SK-N-SH (cell line): ENCODE data around the gene HSPD1. TPM values are rescaled to one million over a fixed set of nuclear protein-coding genes. Genes with fewer than 3 reads are reported as not detected.

Experiments used
- CTCF ChIA-PET: fragments of 300-600, 350-600 bp; formaldehyde crosslinking; extraction: SDS; loops from one replicate; lab custom pipeline; 2021; lab: Yijun Ruan, JAX
- POLR2A ChIA-PET: fragments of 350-600 bp; sonication (Branson Sonifier 250); formaldehyde crosslinking; extraction: SDS; loops from one replicate; lab custom pipeline; 2020; ENCODE audit warnings: antibody characterized with exemption, inconsistent platforms; lab: Yijun Ruan, JAX
- DNase-seq: peaks from one replicate; pipeline ENCODE4 v3.0.0; 2012
- H2AFZ ChIP-seq: fragments of 200-600 bp; sonication (generic); 2 replicates; pipeline ENCODE4 v1.8.1; 2016; ENCODE audit warnings: antibody characterized with exemption, mild to moderate bottlenecking, low read depth
- H3F3A ChIP-seq: fragments of 200-600 bp; sonication (generic); replicated peaks from 2 replicates; pipeline ENCODE3; 2016; ENCODE audit warnings: antibody characterized with exemption, mild to moderate bottlenecking; ENCODE audit not compliant: insufficient read depth
- H3K27ac ChIP-seq, 2 experiments: fragments of 200-500 bp in 1 of 2; fragments of 200-600 bp in 1 of 2; sonication (Bioruptor generic) in 1 of 2; sonication (generic), shearing (Covaris generic) in 1 of 2; 2 replicates each; pipeline versions ENCODE4 v1.5.1 to v1.6.1; 2014 to 2016; ENCODE audit warnings: low read depth in 2 of 2, inconsistent platforms in 1 of 2, low read length in 1 of 2, mild to moderate bottlenecking in 1 of 2, mixed read lengths in 1 of 2
- H3K27me3 ChIP-seq: fragments of 200-600 bp; sonication (generic), shearing (Covaris generic); 2 replicates; pipeline ENCODE4 v1.6.1; 2016; ENCODE audit warnings: mixed run types; ENCODE audit not compliant: insufficient read depth
- H3K36me3 ChIP-seq, 2 experiments: fragments of 200-500 bp in 1 of 2; fragments of 200-600 bp in 1 of 2; sonication (Bioruptor generic) in 1 of 2; sonication (generic) in 1 of 2; replicated peaks in 1 of 2; 2 replicates each; pipeline versions ENCODE3 to v1.5.1; 2014 to 2016; ENCODE audit warnings: low read length in 1 of 2, mild to moderate bottlenecking in 1 of 2; ENCODE audit not compliant: insufficient read depth in 2 of 2, control insufficient read depth in 1 of 2
- H3K4me1 ChIP-seq, 2 experiments: fragments of 200-500 bp in 1 of 2; fragments of 200-600 bp in 1 of 2; sonication (Bioruptor generic) in 1 of 2; sonication (generic), shearing (Covaris generic) in 1 of 2; 2 replicates each; pipeline versions ENCODE4 v1.5.1 to v1.6.1; 2014 to 2016; ENCODE audit warnings: low read depth in 1 of 2, low read length in 1 of 2, mixed run types in 1 of 2; ENCODE audit not compliant: insufficient read depth in 2 of 2, control insufficient read depth in 1 of 2
- H3K4me2 ChIP-seq: fragments of 200-600 bp; sonication (generic), shearing (Covaris generic); 2 replicates; pipeline ENCODE4 v1.6.1; 2017; ENCODE audit warnings: mixed run types
- H3K4me3 ChIP-seq, 2 experiments: fragments of 200-500 bp in 1 of 2; fragments of 200-600 bp in 1 of 2; sonication (Bioruptor generic) in 1 of 2; sonication (generic), shearing (Covaris generic) in 1 of 2; 2 replicates each; pipeline versions ENCODE4 v1.5.1 to v1.8.1; 2014 to 2016; ENCODE audit warnings: low read depth in 2 of 2, inconsistent platforms in 1 of 2, low read length in 1 of 2, mild to moderate bottlenecking in 1 of 2, mixed read lengths in 1 of 2, moderate library complexity in 1 of 2
- H3K79me2 ChIP-seq: fragments of 200-600 bp; sonication (generic); 2 replicates; pipeline ENCODE4 v1.8.1; 2017; ENCODE audit warnings: mild to moderate bottlenecking; ENCODE audit not compliant: insufficient read depth
- H3K9ac ChIP-seq: fragments of 200-600 bp; sonication (generic); 2 replicates; pipeline ENCODE4 v1.6.1; 2017; ENCODE audit warnings: mixed run types
- H3K9me2 ChIP-seq: fragments of 200-600 bp; sonication (generic); 2 replicates; pipeline ENCODE4 v1.6.1; 2017; ENCODE audit warnings: mixed run types
- H3K9me3 ChIP-seq: fragments of 200-600 bp; sonication (generic); 2 replicates; pipeline ENCODE4 v1.6.1; 2017; ENCODE audit warnings: mixed run types, mild to moderate bottlenecking, moderate library complexity
- H4K20me1 ChIP-seq: fragments of 200-600 bp; sonication (generic); 2 replicates; pipeline ENCODE4 v1.6.1; 2017; ENCODE audit warnings: mild to moderate bottlenecking, mixed run types; ENCODE audit not compliant: insufficient read depth
- CHD2 ChIP-seq: fragments of 150-350 bp; IDR thresholded peaks from 2 replicates; pipeline ENCODE4 v1.6.1; 2018; ENCODE audit warnings: low read length; ENCODE audit not compliant: partially characterized antibody
- ELF1 ChIP-seq: IDR thresholded peaks from 2 replicates; pipeline ENCODE4 v1.4.0; 2012
- EP300 ChIP-seq, 2 experiments: IDR thresholded peaks; 2 replicates each; pipeline versions ENCODE4 v1.4.0 to v1.6.1; 2012; ENCODE audit warnings: borderline replicate concordance in 1 of 2, low read depth in 1 of 2, low read length in 1 of 2
- FOSL2 ChIP-seq: IDR thresholded peaks from 2 replicates; pipeline ENCODE4 v1.4.0; 2012; ENCODE audit warnings: low read depth, mild to moderate bottlenecking, moderate library complexity, borderline replicate concordance
- FOXJ3 ChIP-seq: sonication (generic); formaldehyde crosslinking; IDR thresholded peaks from 2 replicates; pipeline ENCODE4 v1.5.1; 2020; ENCODE audit warnings: mild to moderate bottlenecking, missing genetic modification reagents
- FOXM1 ChIP-seq: IDR thresholded peaks from 2 replicates; pipeline ENCODE4 v1.4.0; 2012; ENCODE audit warnings: low read depth, mild to moderate bottlenecking
- GATA2 ChIP-seq: sonication (generic); formaldehyde crosslinking; IDR thresholded peaks from 2 replicates; pipeline ENCODE4 v1.5.0; 2020; ENCODE audit warnings: mild to moderate bottlenecking, missing genetic modification reagents
- NFIC ChIP-seq: IDR thresholded peaks from 2 replicates; pipeline ENCODE4 v1.4.0; 2012; ENCODE audit warnings: borderline replicate concordance
- RAD21 ChIP-seq: IDR thresholded peaks from 2 replicates; pipeline ENCODE4 v1.6.1; 2012; ENCODE audit warnings: mild to moderate bottlenecking, low read length
- RCOR1 ChIP-seq: fragments of 150-350 bp; IDR thresholded peaks from 2 replicates; pipeline ENCODE4 v1.6.1; 2017; ENCODE audit warnings: antibody characterized with exemption, low read length
- SIN3A ChIP-seq: IDR thresholded peaks from 2 replicates; pipeline ENCODE4 v1.6.1; 2012; ENCODE audit warnings: low read depth, mild to moderate bottlenecking, low read length, moderate library complexity, borderline replicate concordance
- TAF1 ChIP-seq: IDR thresholded peaks from 2 replicates; pipeline ENCODE4 v1.6.1; 2012; ENCODE audit warnings: low read depth, mild to moderate bottlenecking, low read length, moderate library complexity, borderline replicate concordance
- TEAD4 ChIP-seq: IDR thresholded peaks from 2 replicates; pipeline ENCODE4 v1.4.0; 2012; ENCODE audit warnings: mild to moderate bottlenecking, borderline replicate concordance; ENCODE audit not compliant: insufficient read depth
- WGBS: methylation state at CpG from one replicate; pipeline ENCODE4 v1.1.6; 2017; ENCODE audit warnings: low lambda C conversion rate; 5-methylcytosine and 5-hydroxymethylcytosine counted together
- polyA plus RNA-seq, 3 experiments: library from polyadenylated mRNA; depleted of rRNA; stranded (reverse); fragments of >200 nt; gene quantifications; 2 replicates each; pipeline ENCODE4 v1.2.3, GENCODE V29; 2012
- TF ChIP-seq, protein P1 (sequence below): IDR thresholded peaks from 2 replicates; pipeline ENCODE4 v1.4.0; 2012; ENCODE audit warnings: low read depth
- TF ChIP-seq, protein P2 (sequence below): fragments of 200-600 bp; sonication (generic); IDR thresholded peaks from 2 replicates; pipeline ENCODE4 v1.6.1; 2017; ENCODE audit warnings: antibody characterized with exemption, mild to moderate bottlenecking, moderate library complexity
- TF ChIP-seq, protein P3 (sequence below): fragments of 150-350 bp; IDR thresholded peaks from 2 replicates; pipeline ENCODE4 v1.6.1; 2017; ENCODE audit warnings: antibody characterized with exemption, low read length, low read depth, borderline replicate concordance
- TF ChIP-seq, protein P4 (sequence below): fragments of 150-350 bp; IDR thresholded peaks from 2 replicates; pipeline ENCODE4 v1.6.1; 2016; ENCODE audit warnings: mild to moderate bottlenecking, low read depth, low read length
- TF ChIP-seq, protein P5 (sequence below): IDR thresholded peaks from 2 replicates; pipeline ENCODE4 v1.4.0; 2012; ENCODE audit warnings: low read depth, borderline replicate concordance

HSPD1 gene
- polyA plus RNA-seq, 1 of the 3 experiments (the other 2 are of a cell fraction) = 212 TPM

DNA sequence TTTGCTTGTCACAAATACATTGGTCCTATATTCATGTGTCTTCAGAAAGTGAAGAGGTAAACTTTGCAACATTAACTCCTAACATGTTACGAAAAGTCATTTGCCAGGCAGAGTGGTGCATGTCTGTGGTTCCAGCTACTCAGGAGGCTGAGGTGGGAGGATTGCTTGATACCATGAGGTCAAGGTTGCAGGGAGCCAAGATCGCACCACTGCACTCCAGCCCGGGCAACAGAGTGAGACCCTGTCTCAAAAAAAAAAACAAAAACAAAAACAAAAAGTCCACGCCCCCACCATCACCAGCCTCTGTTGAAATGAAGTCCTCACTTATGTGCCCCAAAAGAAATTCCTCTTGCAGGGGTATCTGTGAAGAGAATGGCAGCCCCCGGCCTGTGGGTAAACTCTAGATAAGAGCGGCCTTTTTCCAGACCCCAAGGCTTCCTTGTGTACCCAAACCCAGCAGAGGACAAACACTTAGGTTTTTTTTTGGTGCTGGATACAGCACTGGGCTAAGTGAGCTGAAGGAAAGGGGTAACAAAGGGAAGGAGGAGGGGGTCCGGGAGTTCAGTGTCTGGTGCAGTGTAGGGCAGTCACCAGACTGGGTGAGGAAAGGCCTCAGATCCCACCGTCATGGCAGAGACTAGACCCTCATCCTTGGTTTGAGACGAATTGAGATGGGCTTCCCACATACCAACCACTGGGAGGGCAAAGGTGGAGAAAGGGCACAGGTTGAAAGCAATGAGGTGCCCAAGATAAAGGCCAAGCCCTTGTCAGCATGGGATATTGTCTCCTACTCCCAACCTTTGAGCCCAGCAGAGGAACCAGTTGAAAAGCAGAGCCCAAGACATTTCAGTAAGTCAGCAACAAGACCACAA lies 19.2 kb downstream of the HSPD1 start:
- no peaks in the 10 kb centered on the region for H3K27me3 ChIP-seq
- no peaks in the 10 kb centered on the region; the same call in 1 of the 2 replicates for H3K9me3 ChIP-seq
- POLR2A ChIA-PET = interaction anchor here (0.5 kb wide), 1 partner anchor 67 kb away, joined by 4 read pairs; no protein-coding TSS in a partner anchor
- CTCF ChIA-PET = no interaction called here
- DNase-seq = no peak
- no peak overlapping the region for H3K4me3 ChIP-seq
- H3K79me2 ChIP-seq = no peaks in the 10 kb centered on the region
- H3K27ac ChIP-seq = no peak overlapping the region
- H2AFZ ChIP-seq = no peak overlapping the region
- peaks cover 19 to 53% of the 10 kb centered on the region in 2 experiments for H3K36me3 ChIP-seq
- 94% methylated on average over 9 of the region's 9 CpGs for WGBS
- no peak overlapping the region for H3K9ac ChIP-seq
- TF ChIP-seq, protein P1, sequence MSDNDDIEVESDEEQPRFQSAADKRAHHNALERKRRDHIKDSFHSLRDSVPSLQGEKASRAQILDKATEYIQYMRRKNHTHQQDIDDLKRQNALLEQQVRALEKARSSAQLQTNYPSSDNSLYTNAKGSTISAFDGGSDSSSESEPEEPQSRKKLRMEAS = no peak
- TF ChIP-seq, protein P2, sequence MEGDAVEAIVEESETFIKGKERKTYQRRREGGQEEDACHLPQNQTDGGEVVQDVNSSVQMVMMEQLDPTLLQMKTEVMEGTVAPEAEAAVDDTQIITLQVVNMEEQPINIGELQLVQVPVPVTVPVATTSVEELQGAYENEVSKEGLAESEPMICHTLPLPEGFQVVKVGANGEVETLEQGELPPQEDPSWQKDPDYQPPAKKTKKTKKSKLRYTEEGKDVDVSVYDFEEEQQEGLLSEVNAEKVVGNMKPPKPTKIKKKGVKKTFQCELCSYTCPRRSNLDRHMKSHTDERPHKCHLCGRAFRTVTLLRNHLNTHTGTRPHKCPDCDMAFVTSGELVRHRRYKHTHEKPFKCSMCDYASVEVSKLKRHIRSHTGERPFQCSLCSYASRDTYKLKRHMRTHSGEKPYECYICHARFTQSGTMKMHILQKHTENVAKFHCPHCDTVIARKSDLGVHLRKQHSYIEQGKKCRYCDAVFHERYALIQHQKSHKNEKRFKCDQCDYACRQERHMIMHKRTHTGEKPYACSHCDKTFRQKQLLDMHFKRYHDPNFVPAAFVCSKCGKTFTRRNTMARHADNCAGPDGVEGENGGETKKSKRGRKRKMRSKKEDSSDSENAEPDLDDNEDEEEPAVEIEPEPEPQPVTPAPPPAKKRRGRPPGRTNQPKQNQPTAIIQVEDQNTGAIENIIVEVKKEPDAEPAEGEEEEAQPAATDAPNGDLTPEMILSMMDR = no peak
- TF ChIP-seq EP300 (IDR thresholded peaks at IDR 0.05; ENCODE audit: borderline replicate concordance in 1 of 2, low read depth in 1 of 2, low read length in 1 of 2) (no peak), FOSL2 (no peak), SIN3A (no peak), FOXM1 (no peak), ELF1 (no peak), NFIC (no peak), RAD21 (no peak), CHD2 (no peak), RCOR1 (no peak), TAF1 (no peak), GATA2 (no peak), TEAD4 (no peak), FOXJ3 (no peak)
- TF ChIP-seq, protein P3, sequence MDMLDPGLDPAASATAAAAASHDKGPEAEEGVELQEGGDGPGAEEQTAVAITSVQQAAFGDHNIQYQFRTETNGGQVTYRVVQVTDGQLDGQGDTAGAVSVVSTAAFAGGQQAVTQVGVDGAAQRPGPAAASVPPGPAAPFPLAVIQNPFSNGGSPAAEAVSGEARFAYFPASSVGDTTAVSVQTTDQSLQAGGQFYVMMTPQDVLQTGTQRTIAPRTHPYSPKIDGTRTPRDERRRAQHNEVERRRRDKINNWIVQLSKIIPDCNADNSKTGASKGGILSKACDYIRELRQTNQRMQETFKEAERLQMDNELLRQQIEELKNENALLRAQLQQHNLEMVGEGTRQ = no peak
- TF ChIP-seq, protein P4, sequence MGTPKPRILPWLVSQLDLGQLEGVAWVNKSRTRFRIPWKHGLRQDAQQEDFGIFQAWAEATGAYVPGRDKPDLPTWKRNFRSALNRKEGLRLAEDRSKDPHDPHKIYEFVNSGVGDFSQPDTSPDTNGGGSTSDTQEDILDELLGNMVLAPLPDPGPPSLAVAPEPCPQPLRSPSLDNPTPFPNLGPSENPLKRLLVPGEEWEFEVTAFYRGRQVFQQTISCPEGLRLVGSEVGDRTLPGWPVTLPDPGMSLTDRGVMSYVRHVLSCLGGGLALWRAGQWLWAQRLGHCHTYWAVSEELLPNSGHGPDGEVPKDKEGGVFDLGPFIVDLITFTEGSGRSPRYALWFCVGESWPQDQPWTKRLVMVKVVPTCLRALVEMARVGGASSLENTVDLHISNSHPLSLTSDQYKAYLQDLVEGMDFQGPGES = no peak
- TF ChIP-seq, protein P5, sequence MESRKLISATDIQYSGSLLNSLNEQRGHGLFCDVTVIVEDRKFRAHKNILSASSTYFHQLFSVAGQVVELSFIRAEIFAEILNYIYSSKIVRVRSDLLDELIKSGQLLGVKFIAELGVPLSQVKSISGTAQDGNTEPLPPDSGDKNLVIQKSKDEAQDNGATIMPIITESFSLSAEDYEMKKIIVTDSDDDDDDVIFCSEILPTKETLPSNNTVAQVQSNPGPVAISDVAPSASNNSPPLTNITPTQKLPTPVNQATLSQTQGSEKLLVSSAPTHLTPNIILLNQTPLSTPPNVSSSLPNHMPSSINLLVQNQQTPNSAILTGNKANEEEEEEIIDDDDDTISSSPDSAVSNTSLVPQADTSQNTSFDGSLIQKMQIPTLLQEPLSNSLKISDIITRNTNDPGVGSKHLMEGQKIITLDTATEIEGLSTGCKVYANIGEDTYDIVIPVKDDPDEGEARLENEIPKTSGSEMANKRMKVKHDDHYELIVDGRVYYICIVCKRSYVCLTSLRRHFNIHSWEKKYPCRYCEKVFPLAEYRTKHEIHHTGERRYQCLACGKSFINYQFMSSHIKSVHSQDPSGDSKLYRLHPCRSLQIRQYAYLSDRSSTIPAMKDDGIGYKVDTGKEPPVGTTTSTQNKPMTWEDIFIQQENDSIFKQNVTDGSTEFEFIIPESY = no peak
- H3F3A ChIP-seq = peaks cover 23% of the 10 kb centered on the region
- no peaks in the 10 kb centered on the region for H4K20me1 ChIP-seq
- H3K4me1 ChIP-seq = no peaks in the 10 kb centered on the region
- no peak overlapping the region for H3K4me2 ChIP-seq
- H3K9me2 ChIP-seq = no peaks in the 10 kb centered on the region
